ENCODE data around the gene GPC6.
A peak's percentile ranks its signal among the peaks of the same experiment; 100 is the strongest.

GPC6 gene

DNA sequence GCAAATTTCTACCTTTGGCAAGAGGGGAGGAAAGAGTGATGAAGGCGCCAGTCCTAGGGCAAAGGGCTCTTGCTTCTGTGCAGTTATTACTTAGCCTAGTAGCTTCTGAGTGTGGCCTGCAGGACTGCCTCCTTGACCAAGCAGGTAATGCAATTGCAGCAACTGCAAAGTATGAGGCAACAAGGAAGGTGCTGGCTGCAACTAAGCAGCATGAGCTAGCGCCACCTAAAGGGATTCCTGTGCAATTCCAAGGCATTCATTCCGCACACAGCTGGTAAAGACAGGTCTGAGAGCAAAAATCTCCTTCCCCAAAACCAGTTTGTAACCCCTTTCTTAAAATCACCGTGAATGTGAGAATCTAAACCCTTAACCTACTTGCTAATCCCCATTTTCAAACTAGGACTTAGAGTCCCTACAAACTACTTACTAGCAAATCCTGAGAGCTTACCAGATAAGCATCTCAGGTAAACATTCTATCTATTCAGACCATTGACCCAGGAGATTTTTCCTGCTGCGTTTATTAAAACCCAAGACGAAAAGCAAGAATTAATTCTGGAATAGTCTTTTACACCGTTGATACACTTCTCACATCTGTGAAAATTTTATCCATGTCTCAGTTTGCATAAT, 1190.0 kb downstream of the GPC6 start:
- no peak overlapping the region for H2AFZ ChIP-seq (ENCODE audit: low read depth, low read length)
- H3K9ac ChIP-seq (ENCODE audit: low read length): no peak overlapping the region

DNA sequence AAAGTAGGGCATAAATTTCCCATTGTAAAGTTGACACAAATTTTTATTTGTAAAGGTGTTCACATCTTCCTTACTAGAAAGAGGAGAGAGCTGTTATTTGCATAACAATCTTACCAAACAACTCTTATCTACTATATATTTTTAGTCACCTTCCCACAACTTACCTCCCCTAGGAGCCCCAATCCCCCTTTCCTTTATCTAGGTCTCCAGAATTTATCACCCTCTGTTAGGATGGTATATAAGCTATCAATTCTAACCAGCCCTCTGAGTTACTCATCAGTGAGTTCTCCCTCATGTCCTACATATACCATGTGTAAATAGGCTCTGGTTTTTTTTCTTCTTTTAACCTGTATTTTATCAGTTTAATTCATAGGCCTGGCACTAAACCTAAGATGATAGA, 1190.7 kb downstream of the GPC6 start:
- peaks cover 5% of the 10 kb centered on the region; the same call in 1 of the 2 replicates for H3K9me3 ChIP-seq (ENCODE audit: insufficient read depth, low read length)
- TF ChIP-seq, protein P1, sequence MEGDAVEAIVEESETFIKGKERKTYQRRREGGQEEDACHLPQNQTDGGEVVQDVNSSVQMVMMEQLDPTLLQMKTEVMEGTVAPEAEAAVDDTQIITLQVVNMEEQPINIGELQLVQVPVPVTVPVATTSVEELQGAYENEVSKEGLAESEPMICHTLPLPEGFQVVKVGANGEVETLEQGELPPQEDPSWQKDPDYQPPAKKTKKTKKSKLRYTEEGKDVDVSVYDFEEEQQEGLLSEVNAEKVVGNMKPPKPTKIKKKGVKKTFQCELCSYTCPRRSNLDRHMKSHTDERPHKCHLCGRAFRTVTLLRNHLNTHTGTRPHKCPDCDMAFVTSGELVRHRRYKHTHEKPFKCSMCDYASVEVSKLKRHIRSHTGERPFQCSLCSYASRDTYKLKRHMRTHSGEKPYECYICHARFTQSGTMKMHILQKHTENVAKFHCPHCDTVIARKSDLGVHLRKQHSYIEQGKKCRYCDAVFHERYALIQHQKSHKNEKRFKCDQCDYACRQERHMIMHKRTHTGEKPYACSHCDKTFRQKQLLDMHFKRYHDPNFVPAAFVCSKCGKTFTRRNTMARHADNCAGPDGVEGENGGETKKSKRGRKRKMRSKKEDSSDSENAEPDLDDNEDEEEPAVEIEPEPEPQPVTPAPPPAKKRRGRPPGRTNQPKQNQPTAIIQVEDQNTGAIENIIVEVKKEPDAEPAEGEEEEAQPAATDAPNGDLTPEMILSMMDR (IDR thresholded peaks at IDR 0.05; ENCODE audit: low read depth, low read length): no peak
- no peak for TF ChIP-seq EZH2phosphoT487 (IDR thresholded peaks at IDR 0.05; ENCODE audit: low read depth)
- peaks cover 21% of the 10 kb centered on the region for H3K4me1 ChIP-seq (ENCODE audit: low read length)
- H3K79me2 ChIP-seq (ENCODE audit: low read length): no peaks in the 10 kb centered on the region
- no peak overlapping the region for H3K4me2 ChIP-seq (ENCODE audit: low read length)
- no peak overlapping the region for H3K27ac ChIP-seq (ENCODE audit: low read length)
- H3K36me3 ChIP-seq (replicated peaks; ENCODE audit: low read depth, low read length): peaks cover 5% of the 10 kb centered on the region
- no peaks in the 10 kb centered on the region for H4K20me1 ChIP-seq (ENCODE audit: insufficient read depth, low read length)
- no peak overlapping the region for H3K4me3 ChIP-seq (ENCODE audit: low read length)
- H2AFZ ChIP-seq (ENCODE audit: low read depth, low read length): no peak overlapping the region
- H3K9ac ChIP-seq (ENCODE audit: low read length): no peak overlapping the region
- H3K27me3 ChIP-seq (ENCODE audit: low read depth, low read length): no peaks in the 10 kb centered on the region

More for the DNA sequence above, 1190.0 kb downstream of the GPC6 start:
- Histone ChIP-seq H3K4me2 (ENCODE audit: low read length) (no peak overlapping the region), H3K36me3 (replicated peaks; ENCODE audit: low read depth, low read length) (peaks cover 5% of the 10 kb centered on the region), H3K9me3 (ENCODE audit: insufficient read depth, low read length) (peaks cover 5% of the 10 kb centered on the region; the same call in 1 of the 2 replicates), H3K79me2 (ENCODE audit: low read length) (no peaks in the 10 kb centered on the region), H3K27ac (ENCODE audit: low read length) (no peak overlapping the region), H3K4me1 (ENCODE audit: low read length) (peaks cover 21% of the 10 kb centered on the region), H4K20me1 (ENCODE audit: insufficient read depth, low read length) (no peaks in the 10 kb centered on the region), H3K27me3 (ENCODE audit: low read depth, low read length) (no peaks in the 10 kb centered on the region), H3K4me3 (ENCODE audit: low read length) (no peak overlapping the region)
- TF ChIP-seq, protein P1 (IDR thresholded peaks at IDR 0.05; ENCODE audit: low read depth, low read length): peak; percentile 51
- TF ChIP-seq EZH2phosphoT487 (IDR thresholded peaks at IDR 0.05; ENCODE audit: low read depth): no peak

DNA sequence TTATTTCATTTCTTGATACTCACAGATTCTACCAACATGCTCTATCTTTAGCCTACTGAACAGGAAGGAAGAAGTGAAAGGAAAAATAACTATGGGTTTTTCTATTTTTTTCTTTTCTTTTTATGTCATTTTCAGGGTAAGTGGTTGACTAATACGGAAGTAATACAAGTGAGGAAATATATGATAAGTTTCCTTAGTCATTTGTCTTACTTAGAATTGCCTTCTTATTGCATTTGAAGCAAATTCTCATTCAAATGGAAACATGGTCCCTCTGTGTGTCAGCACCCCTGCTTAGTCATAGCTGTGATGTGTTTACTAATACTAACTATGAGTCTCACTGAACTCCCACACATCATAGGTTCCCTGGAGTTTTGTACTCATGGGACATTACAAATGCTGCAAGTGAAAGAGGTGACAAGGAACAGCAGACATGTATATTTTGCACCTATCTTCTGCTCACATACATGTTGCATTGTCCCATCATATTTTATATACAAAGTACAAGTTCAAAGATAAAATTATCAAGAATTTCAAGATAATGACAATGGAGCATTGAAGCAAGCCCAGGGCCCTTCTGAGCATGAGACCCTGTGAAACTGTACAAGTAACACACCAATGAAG, 1192.8 kb downstream of the GPC6 start:
- Histone ChIP-seq H3K9me3 (ENCODE audit: insufficient read depth, low read length) (peaks cover 5% of the 10 kb centered on the region; the same call in 1 of the 2 replicates), H3K27me3 (ENCODE audit: low read depth, low read length) (no peaks in the 10 kb centered on the region), H3K27ac (ENCODE audit: low read length) (peak overlapping the region; percentile 22), H3K4me3 (ENCODE audit: low read length) (peak overlapping the region; percentile 10; the same call in 1 of the 2 replicates), H3K36me3 (replicated peaks; ENCODE audit: low read depth, low read length) (peaks cover 5% of the 10 kb centered on the region), H3K79me2 (ENCODE audit: low read length) (no peaks in the 10 kb centered on the region), H3K4me2 (ENCODE audit: low read length) (peak overlapping the region; percentile 43), H3K4me1 (ENCODE audit: low read length) (peaks cover 21% of the 10 kb centered on the region), H2AFZ (ENCODE audit: low read depth, low read length) (0 out of 2 replicates have a peak overlapping the region, but pooled peaks have one; percentile 28), H4K20me1 (ENCODE audit: insufficient read depth, low read length) (no peaks in the 10 kb centered on the region), H3K9ac (ENCODE audit: low read length) (no peak overlapping the region)
- TF ChIP-seq, protein P1 (IDR thresholded peaks at IDR 0.05; ENCODE audit: low read depth, low read length): no peak
- no peak for TF ChIP-seq EZH2phosphoT487 (IDR thresholded peaks at IDR 0.05; ENCODE audit: low read depth)

DNA sequence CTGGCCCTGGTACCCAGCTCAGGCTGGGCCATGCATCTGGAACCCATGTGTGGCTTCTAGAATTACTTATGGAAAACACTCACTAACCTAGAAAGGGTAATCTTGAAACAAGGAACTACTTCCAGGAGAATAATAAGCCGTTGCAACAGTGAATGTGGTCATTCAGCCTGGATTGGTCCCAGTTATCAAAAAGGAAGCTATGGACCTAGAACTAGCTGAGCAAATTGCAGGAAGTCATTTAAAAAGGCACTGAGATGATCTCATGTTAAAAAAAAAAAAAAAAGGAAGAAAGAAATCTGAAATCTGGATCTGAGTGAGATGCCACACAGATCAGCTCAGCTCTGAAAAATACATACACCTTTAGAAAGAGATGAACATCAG, 1193.3 kb downstream of the GPC6 start:
- TF ChIP-seq, protein P1 (IDR thresholded peaks at IDR 0.05; ENCODE audit: low read depth, low read length): no peak
- no peak for TF ChIP-seq EZH2phosphoT487 (IDR thresholded peaks at IDR 0.05; ENCODE audit: low read depth)
- peak overlapping the region; percentile 43 for H3K4me2 ChIP-seq (ENCODE audit: low read length)
- no peaks in the 10 kb centered on the region for H3K79me2 ChIP-seq (ENCODE audit: low read length)
- H3K9me3 ChIP-seq (ENCODE audit: insufficient read depth, low read length): peaks cover 5% of the 10 kb centered on the region; the same call in 1 of the 2 replicates
- peak overlapping the region; percentile 22 for H3K27ac ChIP-seq (ENCODE audit: low read length)
- no peaks in the 10 kb centered on the region for H3K27me3 ChIP-seq (ENCODE audit: low read depth, low read length)
- 0 out of 2 replicates have a peak overlapping the region, but pooled peaks have one; percentile 44 for H2AFZ ChIP-seq (ENCODE audit: low read depth, low read length)
- H4K20me1 ChIP-seq (ENCODE audit: insufficient read depth, low read length): no peaks in the 10 kb centered on the region
- H3K4me3 ChIP-seq (ENCODE audit: low read length): peak overlapping the region; percentile 10; the same call in 1 of the 2 replicates
- H3K9ac ChIP-seq (ENCODE audit: low read length): no peak overlapping the region
- peaks cover 21% of the 10 kb centered on the region for H3K4me1 ChIP-seq (ENCODE audit: low read length)
- peaks cover 5% of the 10 kb centered on the region for H3K36me3 ChIP-seq (replicated peaks; ENCODE audit: low read depth, low read length)
